GM23338 (cell line): ENCODE data around the gene L3MBTL2. TPM values are rescaled to one million over a fixed set of nuclear protein-coding genes. Genes with fewer than 3 reads are reported as not detected.

Experiments used
- ATAC-seq: fragments of 200-7000 bp; cut with Tn5 transposase; 3 replicates; pipeline ENCODE4 v1.9.1; 2020
- DNase-seq: peaks from one replicate; pipeline ENCODE4 v3.0.0-alpha.2; 2015; ENCODE audit warnings: low spot score
- H2AFZ ChIP-seq: fragments of 200-600 bp; sonication (generic); 2 replicates; pipeline ENCODE4 v1.8.0; 2016; ENCODE audit warnings: antibody characterized with exemption, mild to moderate bottlenecking, moderate library complexity
- H3F3A ChIP-seq: fragments of 200-600 bp; sonication (generic); replicated peaks from 2 replicates; pipeline ENCODE4 v1.8.0; 2017; ENCODE audit warnings: antibody characterized with exemption, mixed run types, low read depth
- H3K27ac ChIP-seq: fragments of 200-600 bp; sonication (generic); 2 replicates; pipeline ENCODE4 v1.6.1; 2016; ENCODE audit warnings: low read depth
- H3K27me3 ChIP-seq: fragments of 200-600 bp; sonication (generic); 2 replicates; pipeline ENCODE4 v1.8.0; 2016; ENCODE audit warnings: mild to moderate bottlenecking, mixed run types, moderate library complexity; ENCODE audit not compliant: insufficient read depth
- H3K36me3 ChIP-seq: fragments of 200-600 bp; sonication (generic); 2 replicates; pipeline ENCODE4 v1.8.0; 2016; ENCODE audit warnings: mild to moderate bottlenecking; ENCODE audit not compliant: insufficient read depth
- H3K4me1 ChIP-seq: fragments of 200-600 bp; sonication (generic); 2 replicates; pipeline ENCODE4 v1.8.0; 2016; ENCODE audit warnings: mild to moderate bottlenecking, moderate library complexity; ENCODE audit not compliant: insufficient read depth
- H3K4me2 ChIP-seq: fragments of 200-600 bp; sonication (generic); 2 replicates; pipeline ENCODE4 v1.7.1; 2017; ENCODE audit warnings: mixed run types
- H3K4me3 ChIP-seq: fragments of 200-600 bp; sonication (generic); 2 replicates; pipeline ENCODE4 v1.6.1; 2016; ENCODE audit warnings: mixed run types
- H3K79me2 ChIP-seq: fragments of 200-600 bp; sonication (generic); replicated peaks from 2 replicates; pipeline ENCODE4 v1.8.0; 2017; ENCODE audit warnings: mild to moderate bottlenecking; ENCODE audit not compliant: insufficient read depth
- H3K9me2 ChIP-seq: fragments of 200-600 bp; sonication (generic); 2 replicates; pipeline ENCODE4 v1.8.0; 2017; ENCODE audit not compliant: insufficient read depth
- H4K20me1 ChIP-seq: fragments of 200-600 bp; sonication (generic); replicated peaks from 2 replicates; pipeline ENCODE4 v1.8.0; 2017; ENCODE audit warnings: mild to moderate bottlenecking; ENCODE audit not compliant: insufficient read depth
- H3K27ac Mint-ChIP-seq: 2 replicates; pipeline ENCODE4 v1.8.0; 2020; ENCODE audit warnings: inconsistent platforms, mild to moderate bottlenecking, moderate library complexity, mixed read lengths
- H3K27me3 Mint-ChIP-seq: 3 replicates; pipeline ENCODE4 v1.8.0; 2022; ENCODE audit warnings: low read depth, mild to moderate bottlenecking, moderate library complexity, mixed read lengths, inconsistent platforms; ENCODE audit not compliant: insufficient read depth, poor library complexity
- H3K36me3 Mint-ChIP-seq: 3 replicates; pipeline ENCODE4 v1.8.0; 2021; ENCODE audit warnings: low read depth, mild to moderate bottlenecking, inconsistent platforms, moderate library complexity, mixed read lengths
- H3K4me1 Mint-ChIP-seq: 3 replicates; pipeline ENCODE4 v1.8.0; 2020; ENCODE audit warnings: mild to moderate bottlenecking, inconsistent platforms, mixed read lengths
- H3K4me3 Mint-ChIP-seq: 3 replicates; pipeline ENCODE4 v1.8.0; 2021; ENCODE audit warnings: moderate library complexity, mild to moderate bottlenecking, inconsistent platforms, mixed read lengths
- H3K9me3 Mint-ChIP-seq: 3 replicates; pipeline ENCODE4 v1.8.0; 2020; ENCODE audit warnings: moderate library complexity, mild to moderate bottlenecking, inconsistent platforms, mixed read lengths
- EZH2 ChIP-seq: fragments of 200-600 bp; sonication (generic); IDR thresholded peaks from one replicate; pipeline ENCODE4 v1.8.0; 2017; ENCODE audit warnings: antibody characterized with exemption, mild to moderate bottlenecking, low read depth; ENCODE audit not compliant: unreplicated experiment
- EZH2phosphoT487 ChIP-seq: fragments of 200-600 bp; sonication (generic); IDR thresholded peaks from one replicate; pipeline ENCODE4 v1.8.1; 2018; ENCODE audit warnings: antibody characterized with exemption; ENCODE audit not compliant: unreplicated experiment
- JUNB ChIP-seq: IDR thresholded peaks from one replicate; pipeline ENCODE4 v1.6.1; 2016; ENCODE audit warnings: antibody characterized with exemption; ENCODE audit not compliant: unreplicated experiment
- NANOG ChIP-seq: IDR thresholded peaks from 2 replicates; pipeline ENCODE4 v1.6.1; 2016; ENCODE audit warnings: antibody characterized with exemption, borderline replicate concordance
- POLR2AphosphoS5 ChIP-seq: IDR thresholded peaks from 2 replicates; pipeline ENCODE4 v1.6.1; 2016; ENCODE audit warnings: antibody characterized with exemption, low read depth
- STAT1 ChIP-seq: IDR thresholded peaks from one replicate; pipeline ENCODE4 v1.6.1; 2016; ENCODE audit warnings: antibody characterized with exemption; ENCODE audit not compliant: unreplicated experiment
- ZNF114 ChIP-seq: fragments of 250-450 bp; sonication (Bioruptor Pico); IDR thresholded peaks from 2 replicates; pipeline ENCODE4 v1.5.0; 2020; ENCODE audit warnings: mild to moderate bottlenecking, moderate library complexity
- ZNF331 ChIP-seq: fragments of 250-450 bp; sonication (Bioruptor Pico); IDR thresholded peaks from 2 replicates; pipeline ENCODE4 v1.5.0; 2020; ENCODE audit warnings: low read depth, mild to moderate bottlenecking, moderate library complexity
- polyA plus RNA-seq: library from polyadenylated mRNA; unstranded; fragments of >200 nt; fragmentation: Nextera tagmentation; extraction: Ambion mirVana; gene quantifications from 2 replicates; pipeline ENCODE4 v1.2.1, GENCODE V29; 2016
- total RNA-seq: library from RNA; depleted of rRNA; stranded (reverse); fragments of >200 nt; shearing (Covaris generic); gene quantifications from 2 replicates; pipeline ENCODE4 v1.2.3, GENCODE V29; 2014
- TF ChIP-seq, protein P1 (sequence below), 2 experiments: fragments of 200-600 bp in 1 of 2; sonication (generic) in 1 of 2; conservative IDR thresholded peaks; 2 replicates each; pipeline versions ENCODE4 v1.5.1 to v1.6.1; 2016 to 2017; ENCODE audit warnings: antibody characterized with exemption in 2 of 2, low read depth in 2 of 2, mild to moderate bottlenecking in 2 of 2, moderate library complexity in 1 of 2
- TF ChIP-seq, protein P2 (sequence below): IDR thresholded peaks from one replicate; pipeline ENCODE4 v1.6.1; 2018; ENCODE audit warnings: antibody characterized with exemption; ENCODE audit not compliant: unreplicated experiment
- TF ChIP-seq, protein P3 (sequence below): IDR thresholded peaks from 2 replicates; pipeline ENCODE4 v1.6.1; 2016; ENCODE audit warnings: antibody characterized with exemption

Gene L3MBTL2
- total and polyA plus RNA-seq, 2 experiments from 2014 or later, result 13.9 to 27.1 TPM

GRCh38 chr22:41157083-41157482 lies 48.0 kb upstream of the L3MBTL2 start (continued):
- TF ChIP-seq, protein P1, sequence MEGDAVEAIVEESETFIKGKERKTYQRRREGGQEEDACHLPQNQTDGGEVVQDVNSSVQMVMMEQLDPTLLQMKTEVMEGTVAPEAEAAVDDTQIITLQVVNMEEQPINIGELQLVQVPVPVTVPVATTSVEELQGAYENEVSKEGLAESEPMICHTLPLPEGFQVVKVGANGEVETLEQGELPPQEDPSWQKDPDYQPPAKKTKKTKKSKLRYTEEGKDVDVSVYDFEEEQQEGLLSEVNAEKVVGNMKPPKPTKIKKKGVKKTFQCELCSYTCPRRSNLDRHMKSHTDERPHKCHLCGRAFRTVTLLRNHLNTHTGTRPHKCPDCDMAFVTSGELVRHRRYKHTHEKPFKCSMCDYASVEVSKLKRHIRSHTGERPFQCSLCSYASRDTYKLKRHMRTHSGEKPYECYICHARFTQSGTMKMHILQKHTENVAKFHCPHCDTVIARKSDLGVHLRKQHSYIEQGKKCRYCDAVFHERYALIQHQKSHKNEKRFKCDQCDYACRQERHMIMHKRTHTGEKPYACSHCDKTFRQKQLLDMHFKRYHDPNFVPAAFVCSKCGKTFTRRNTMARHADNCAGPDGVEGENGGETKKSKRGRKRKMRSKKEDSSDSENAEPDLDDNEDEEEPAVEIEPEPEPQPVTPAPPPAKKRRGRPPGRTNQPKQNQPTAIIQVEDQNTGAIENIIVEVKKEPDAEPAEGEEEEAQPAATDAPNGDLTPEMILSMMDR (conservative IDR thresholded peaks at IDR 0.05; ENCODE audit: low read depth in 2 of 2), result no peak

DNA sequence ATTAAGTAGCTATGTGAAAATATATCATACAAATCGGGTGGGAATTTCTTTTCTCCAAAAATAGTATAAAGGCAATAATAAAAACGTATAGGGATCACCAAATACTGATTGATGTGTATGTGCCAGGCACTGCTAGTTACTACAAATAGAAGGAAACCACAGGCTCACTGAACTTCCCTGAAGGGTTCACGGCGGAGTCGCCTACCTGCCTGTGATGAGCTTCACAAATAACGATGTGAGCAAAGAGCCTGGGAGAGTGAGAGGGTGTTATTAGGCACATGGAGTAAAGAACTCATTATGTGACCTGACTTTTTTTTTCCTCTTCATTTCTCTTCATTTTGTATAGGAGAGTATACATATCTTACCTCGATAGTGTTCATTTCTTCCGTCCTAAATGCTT lies 36.0 kb upstream of the L3MBTL2 start:
- Histone ChIP-seq H3K36me3 (peaks cover 87% of the 10 kb centered on the region), H3K4me1 (no peaks in the 10 kb centered on the region), H3K4me2 (no peak overlapping the region), H3K27me3 (no peaks in the 10 kb centered on the region), H3K79me2 (no peaks in the 10 kb centered on the region; the same call in 1 of the 2 replicates), H2AFZ (no peak overlapping the region), H3K4me3 (no peak overlapping the region), H4K20me1 (peaks cover 5% of the 10 kb centered on the region; the same call in 1 of the 2 replicates), H3K9me2 (no peaks in the 10 kb centered on the region), H3F3A (peaks cover 32% of the 10 kb centered on the region), H3K27ac (no peak overlapping the region)
- Mint-ChIP-seq H3K4me1 (no peaks in the 10 kb centered on the region), H3K9me3 (no peaks in the 10 kb centered on the region), H3K4me3 (no peak overlapping the region), H3K27me3 (peaks cover 8% of the 10 kb centered on the region), H3K36me3 (peaks cover 90% of the 10 kb centered on the region), H3K27ac (no peak overlapping the region)
- ATAC-seq (no peak), DNase-seq (no peak)
- no peak for TF ChIP-seq EZH2
- no peak for TF ChIP-seq ZNF331 (CRISPR knock-in tag)
- no peak for TF ChIP-seq JUNB
- TF ChIP-seq, protein P2, sequence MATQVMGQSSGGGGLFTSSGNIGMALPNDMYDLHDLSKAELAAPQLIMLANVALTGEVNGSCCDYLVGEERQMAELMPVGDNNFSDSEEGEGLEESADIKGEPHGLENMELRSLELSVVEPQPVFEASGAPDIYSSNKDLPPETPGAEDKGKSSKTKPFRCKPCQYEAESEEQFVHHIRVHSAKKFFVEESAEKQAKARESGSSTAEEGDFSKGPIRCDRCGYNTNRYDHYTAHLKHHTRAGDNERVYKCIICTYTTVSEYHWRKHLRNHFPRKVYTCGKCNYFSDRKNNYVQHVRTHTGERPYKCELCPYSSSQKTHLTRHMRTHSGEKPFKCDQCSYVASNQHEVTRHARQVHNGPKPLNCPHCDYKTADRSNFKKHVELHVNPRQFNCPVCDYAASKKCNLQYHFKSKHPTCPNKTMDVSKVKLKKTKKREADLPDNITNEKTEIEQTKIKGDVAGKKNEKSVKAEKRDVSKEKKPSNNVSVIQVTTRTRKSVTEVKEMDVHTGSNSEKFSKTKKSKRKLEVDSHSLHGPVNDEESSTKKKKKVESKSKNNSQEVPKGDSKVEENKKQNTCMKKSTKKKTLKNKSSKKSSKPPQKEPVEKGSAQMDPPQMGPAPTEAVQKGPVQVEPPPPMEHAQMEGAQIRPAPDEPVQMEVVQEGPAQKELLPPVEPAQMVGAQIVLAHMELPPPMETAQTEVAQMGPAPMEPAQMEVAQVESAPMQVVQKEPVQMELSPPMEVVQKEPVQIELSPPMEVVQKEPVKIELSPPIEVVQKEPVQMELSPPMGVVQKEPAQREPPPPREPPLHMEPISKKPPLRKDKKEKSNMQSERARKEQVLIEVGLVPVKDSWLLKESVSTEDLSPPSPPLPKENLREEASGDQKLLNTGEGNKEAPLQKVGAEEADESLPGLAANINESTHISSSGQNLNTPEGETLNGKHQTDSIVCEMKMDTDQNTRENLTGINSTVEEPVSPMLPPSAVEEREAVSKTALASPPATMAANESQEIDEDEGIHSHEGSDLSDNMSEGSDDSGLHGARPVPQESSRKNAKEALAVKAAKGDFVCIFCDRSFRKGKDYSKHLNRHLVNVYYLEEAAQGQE, result no peak
- TF ChIP-seq, protein P3, sequence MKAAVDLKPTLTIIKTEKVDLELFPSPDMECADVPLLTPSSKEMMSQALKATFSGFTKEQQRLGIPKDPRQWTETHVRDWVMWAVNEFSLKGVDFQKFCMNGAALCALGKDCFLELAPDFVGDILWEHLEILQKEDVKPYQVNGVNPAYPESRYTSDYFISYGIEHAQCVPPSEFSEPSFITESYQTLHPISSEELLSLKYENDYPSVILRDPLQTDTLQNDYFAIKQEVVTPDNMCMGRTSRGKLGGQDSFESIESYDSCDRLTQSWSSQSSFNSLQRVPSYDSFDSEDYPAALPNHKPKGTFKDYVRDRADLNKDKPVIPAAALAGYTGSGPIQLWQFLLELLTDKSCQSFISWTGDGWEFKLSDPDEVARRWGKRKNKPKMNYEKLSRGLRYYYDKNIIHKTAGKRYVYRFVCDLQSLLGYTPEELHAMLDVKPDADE, result no peak
- no peak for TF ChIP-seq STAT1
- TF ChIP-seq, protein P1 (conservative IDR thresholded peaks at IDR 0.05; ENCODE audit: low read depth in 2 of 2), result no peak
- no peak for TF ChIP-seq NANOG
- no peak for TF ChIP-seq ZNF114 (CRISPR knock-in tag)
- no peak for TF ChIP-seq EZH2phosphoT487
- TF ChIP-seq POLR2AphosphoS5, result no peak
